Epithelial cell of proximal tubule (primary cell): ENCODE measurements around the gene SESN3. TPM values are rescaled to one million over a fixed set of nuclear protein-coding genes. Genes with fewer than 3 reads are reported as not detected.

ENCODE experiments used
- DNase-seq: peaks from one replicate; pipeline ENCODE4 v3.0.0-alpha.2; 2011; ENCODE audit warnings: low read depth
- H3K4me3 ChIP-seq: 2 replicates; pipeline ENCODE4 v1.5.1; 2011; ENCODE audit warnings: low read depth, mild to moderate bottlenecking, low read length
- total RNA-seq: library from RNA; depleted of rRNA; stranded (reverse); fragments of >200 nt; gene quantifications from 2 replicates; pipeline ENCODE4 v1.2.3, GENCODE V29; 2015
- TF ChIP-seq, protein P1 (sequence below): conservative IDR thresholded peaks from 2 replicates; pipeline ENCODE4 v1.5.1; 2012; ENCODE audit warnings: low read depth, mild to moderate bottlenecking, low read length

SESN3 gene
- total RNA-seq, 1 donor from 2014 or later = 4.9 TPM

DNA sequence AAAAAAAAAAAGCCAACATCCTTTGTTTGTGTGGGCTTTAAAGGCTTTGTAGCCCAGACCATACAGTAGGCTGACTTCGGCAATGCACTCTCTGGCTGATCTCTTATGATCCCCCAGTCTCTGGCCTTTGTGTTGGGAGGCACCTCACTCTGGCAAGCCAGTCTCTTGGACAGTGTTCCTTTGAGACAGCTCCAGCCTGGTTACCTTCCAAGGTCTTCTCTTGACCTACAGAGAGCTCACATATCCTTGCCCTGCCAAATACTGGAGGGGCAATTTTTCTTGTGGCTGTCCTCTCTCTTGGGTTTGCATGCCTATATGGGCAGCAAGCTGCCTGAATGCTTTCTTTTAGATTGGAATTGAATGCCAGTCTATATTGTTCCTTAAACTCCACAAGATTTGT is 69.8 kb downstream of the SESN3 start:
- no peak overlapping the region for H3K4me3 ChIP-seq
- TF ChIP-seq, protein P1, sequence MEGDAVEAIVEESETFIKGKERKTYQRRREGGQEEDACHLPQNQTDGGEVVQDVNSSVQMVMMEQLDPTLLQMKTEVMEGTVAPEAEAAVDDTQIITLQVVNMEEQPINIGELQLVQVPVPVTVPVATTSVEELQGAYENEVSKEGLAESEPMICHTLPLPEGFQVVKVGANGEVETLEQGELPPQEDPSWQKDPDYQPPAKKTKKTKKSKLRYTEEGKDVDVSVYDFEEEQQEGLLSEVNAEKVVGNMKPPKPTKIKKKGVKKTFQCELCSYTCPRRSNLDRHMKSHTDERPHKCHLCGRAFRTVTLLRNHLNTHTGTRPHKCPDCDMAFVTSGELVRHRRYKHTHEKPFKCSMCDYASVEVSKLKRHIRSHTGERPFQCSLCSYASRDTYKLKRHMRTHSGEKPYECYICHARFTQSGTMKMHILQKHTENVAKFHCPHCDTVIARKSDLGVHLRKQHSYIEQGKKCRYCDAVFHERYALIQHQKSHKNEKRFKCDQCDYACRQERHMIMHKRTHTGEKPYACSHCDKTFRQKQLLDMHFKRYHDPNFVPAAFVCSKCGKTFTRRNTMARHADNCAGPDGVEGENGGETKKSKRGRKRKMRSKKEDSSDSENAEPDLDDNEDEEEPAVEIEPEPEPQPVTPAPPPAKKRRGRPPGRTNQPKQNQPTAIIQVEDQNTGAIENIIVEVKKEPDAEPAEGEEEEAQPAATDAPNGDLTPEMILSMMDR = no peak
- no peak for DNase-seq

DNA sequence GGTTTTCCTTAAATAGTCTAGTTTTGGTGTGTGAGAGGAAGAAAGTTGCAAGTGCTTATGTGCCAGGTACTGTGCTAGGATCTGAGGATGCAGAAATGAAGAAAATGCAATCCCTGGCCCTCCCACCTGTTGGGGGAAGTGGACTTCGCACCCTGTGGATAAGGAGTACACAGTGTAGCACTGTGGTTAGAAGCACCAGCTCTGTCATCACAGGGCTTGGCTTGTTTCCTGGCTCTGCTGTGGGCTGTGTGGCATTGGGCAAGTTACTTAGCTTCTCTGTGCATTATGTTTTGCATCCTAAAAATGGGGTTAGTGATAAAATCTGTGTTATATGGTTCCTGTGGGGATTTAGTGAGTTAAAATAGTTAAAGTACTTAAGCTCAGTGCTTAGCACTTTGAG is 73.2 kb downstream of the SESN3 start:
- no peak for DNase-seq
- TF ChIP-seq, protein P1 = no peak
- no peak overlapping the region for H3K4me3 ChIP-seq

DNA sequence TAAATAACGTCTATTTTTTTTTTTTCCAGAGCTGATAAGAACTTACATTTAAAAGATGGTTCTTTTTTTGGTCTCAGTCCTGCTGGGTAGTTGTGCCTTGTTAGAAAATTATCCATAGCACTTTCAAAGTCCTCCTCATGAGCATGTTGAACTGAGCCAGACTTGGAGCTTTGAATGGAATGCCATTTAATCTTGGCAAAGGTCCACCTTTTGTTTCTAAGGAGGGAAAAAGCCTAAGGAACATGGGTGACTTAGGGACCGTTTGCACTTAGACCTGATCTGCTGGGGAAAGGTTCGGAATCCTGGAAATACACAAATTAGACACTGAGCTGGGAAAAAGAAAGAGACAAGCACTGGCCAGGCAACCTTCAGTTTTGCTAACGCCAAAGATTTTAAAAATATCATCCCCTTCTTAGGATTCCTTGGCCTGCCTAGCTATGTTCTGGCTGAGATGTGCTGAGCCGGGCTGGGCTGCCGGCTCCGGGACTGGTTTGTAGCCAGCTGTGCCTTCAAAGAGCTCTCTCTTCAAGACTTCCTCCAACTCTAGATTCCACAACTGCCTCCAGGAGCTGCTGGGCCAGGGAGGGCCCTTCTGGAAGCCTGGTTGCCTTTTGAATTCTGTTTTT is 74.0 kb downstream of the SESN3 start:
- TF ChIP-seq, protein P1 = no peak
- no peak for DNase-seq
- H3K4me3 ChIP-seq = no peak overlapping the region

GRCh38 chr11:95156133-95156721 is 74.8 kb downstream of the SESN3 start:
- no peak for DNase-seq
- H3K4me3 ChIP-seq = no peak overlapping the region
- TF ChIP-seq, protein P1 = no peak

DNA sequence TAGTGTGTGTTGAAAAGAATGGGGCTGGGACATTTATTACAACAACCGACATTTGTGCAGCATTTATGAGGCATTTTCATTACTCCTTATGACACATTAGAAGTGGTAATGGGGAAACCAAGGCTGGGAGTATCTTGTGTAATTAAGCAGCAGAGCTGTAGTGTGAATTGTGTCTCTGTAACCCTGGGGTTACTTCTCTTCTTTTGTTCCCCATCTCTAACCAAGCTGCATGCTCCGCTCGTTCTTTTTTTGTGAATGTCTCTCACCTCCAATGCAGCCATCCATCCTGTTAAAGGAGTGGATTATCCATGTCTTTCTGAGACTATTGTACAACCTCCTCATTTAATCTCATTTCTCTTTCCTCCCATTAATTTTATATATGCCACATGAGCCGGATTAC is 75.6 kb downstream of the SESN3 start:
- H3K4me3 ChIP-seq = no peak overlapping the region
- TF ChIP-seq, protein P1 = no peak
- DNase-seq = no peak

DNA sequence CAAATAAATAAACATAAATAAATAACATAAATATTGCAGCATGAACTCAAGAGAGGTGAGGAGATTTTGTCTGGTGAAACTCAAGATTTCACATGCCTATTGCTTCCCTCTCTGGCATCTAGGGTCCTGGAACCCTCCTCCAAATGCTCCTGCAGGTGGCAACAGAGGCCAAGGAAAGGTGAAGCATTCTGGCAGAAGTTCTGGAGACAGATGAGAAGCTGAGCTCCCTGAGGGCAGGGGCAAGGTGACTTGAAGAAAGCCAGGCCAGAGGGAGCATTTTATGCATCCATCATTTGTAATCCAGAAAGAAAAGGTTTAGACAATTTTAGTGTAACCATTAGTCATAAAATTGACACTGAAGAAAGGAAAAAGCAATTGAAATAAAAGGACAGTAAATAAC is 76.5 kb downstream of the SESN3 start:
- TF ChIP-seq, protein P1 = peak; percentile 84
- no peak overlapping the region for H3K4me3 ChIP-seq
- no peak for DNase-seq

- no peak overlapping the region for H3K4me3 ChIP-seq
- DNase-seq = no peak
- TF ChIP-seq, protein P1 = no peak
These were observed 77.2 kb downstream of the SESN3 start for GRCh38 chr11:95153857-95154246.
